Breast epithelium (tissue), 4 donors: ENCODE results near the gene FUT7. TPM values are rescaled to one million over a fixed set of nuclear protein-coding genes. Genes with fewer than 3 reads are reported as not detected.
A peak's percentile ranks its signal among the peaks of the same experiment; 100 is the strongest.

Experiments
- DNase-seq, 2 donors: peaks; one replicate each; pipeline ENCODE4 v3.0.0-alpha.2; 2019; ENCODE audit warnings: low spot score in 2 of 2
- H3K27ac ChIP-seq, 2 donors: fragments of 200-600 bp; sonication (generic) in 1 of 2; one replicate each; pipeline ENCODE4 v1.5.1; 2016 to 2019; ENCODE audit warnings: mild to moderate bottlenecking in 1 of 2
- H3K27me3 ChIP-seq, 2 donors: fragments of 200-600 bp; sonication (generic) in 1 of 2; one replicate each; pipeline versions ENCODE4 v1.5.1 to v1.6.0; 2017 to 2019; ENCODE audit warnings: control low read depth in 1 of 2, mild to moderate bottlenecking in 1 of 2
- H3K36me3 ChIP-seq: fragments of 200-600 bp; one replicate; pipeline ENCODE4 v1.5.1; 2019
- H3K4me1 ChIP-seq, 2 donors: fragments of 200-600 bp; sonication (generic); one replicate each; pipeline ENCODE4 v1.5.1; 2016 to 2019; ENCODE audit warnings: control low read depth in 1 of 2
- H3K4me3 ChIP-seq, 3 donors: fragments of 200-600 bp; sonication (generic); 1 replicate in 2 of 3; 2 replicates in 1 of 3; pipeline ENCODE4 v1.5.1; 2016 to 2019; ENCODE audit warnings: mild to moderate bottlenecking in 3 of 3, moderate library complexity in 2 of 3
- H3K9me3 ChIP-seq, 2 donors: fragments of 200-600 bp; sonication (generic) in 1 of 2; one replicate each; pipeline ENCODE4 v1.5.1; 2016 to 2019; ENCODE audit warnings: control low read depth in 1 of 2
- POLR2A ChIP-seq: fragments of 450-650 bp; IDR thresholded peaks from one replicate; pipeline ENCODE4 v1.6.1; 2016; ENCODE audit warnings: antibody characterized with exemption, mild to moderate bottlenecking, moderate library complexity
- POLR2AphosphoS5 ChIP-seq, 3 donors: sonication (generic); formaldehyde crosslinking; IDR thresholded peaks; one replicate each; pipeline ENCODE4 v1.6.1; 2017; ENCODE audit warnings: antibody characterized with exemption in 3 of 3
- intact Hi-C: fragments of 100-400 bp; cut with DNase I; formaldehyde crosslinking; loops from one replicate; pipeline ENCODE4 v1.15.1; 2023; ENCODE audit warnings: low total_unique reads
- total RNA-seq, 3 donors: library from RNA; depleted of rRNA; stranded (reverse); fragments of >200 nt; gene quantifications; one replicate each; pipeline ENCODE4 v1.1.0, GENCODE V29; 2016
- TF ChIP-seq, protein P1 (sequence below), 3 donors: fragments of 450-650 bp; IDR thresholded peaks; one replicate each; pipeline ENCODE4 v1.5.1; 2016 to 2017; ENCODE audit warnings: antibody characterized with exemption in 3 of 3, mild to moderate bottlenecking in 3 of 3, moderate library complexity in 3 of 3

The FUT7 gene
- total RNA-seq, 3 donors from 2014 or later: not detected

DNA sequence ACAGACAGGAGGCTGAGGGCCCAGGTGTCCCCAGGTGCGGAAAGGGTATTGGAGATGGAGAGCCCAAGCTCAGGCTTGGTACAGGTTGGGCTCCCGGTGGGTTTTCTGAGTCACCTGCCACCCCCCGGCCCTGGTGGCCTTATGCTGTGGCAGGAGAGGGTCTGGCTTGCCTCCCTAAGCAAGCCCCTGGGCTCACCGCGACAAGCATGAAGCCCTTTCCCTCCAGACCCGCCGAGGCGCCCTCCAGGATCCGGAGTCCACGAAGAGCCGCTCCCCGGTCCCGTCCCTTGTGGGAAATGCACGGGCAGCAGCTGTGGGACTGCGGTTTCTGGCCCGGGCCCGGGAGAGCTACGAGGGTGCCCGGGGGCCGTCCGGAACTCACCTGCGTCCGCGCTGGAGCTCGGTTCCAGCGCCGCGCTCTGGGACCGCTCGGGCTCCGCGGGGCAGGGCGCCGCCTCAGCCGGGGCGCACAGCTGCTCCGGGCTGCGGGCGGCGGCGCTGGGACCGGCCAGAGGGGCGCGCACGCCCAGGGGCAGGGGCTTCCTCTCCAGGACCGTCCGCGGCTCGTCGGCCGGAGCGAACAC, 37.7 kb upstream of the FUT7 start:
- TF ChIP-seq POLR2AphosphoS5 (IDR thresholded peaks at IDR 0.05) (no peak), POLR2A (no peak)
- TF ChIP-seq, protein P1, sequence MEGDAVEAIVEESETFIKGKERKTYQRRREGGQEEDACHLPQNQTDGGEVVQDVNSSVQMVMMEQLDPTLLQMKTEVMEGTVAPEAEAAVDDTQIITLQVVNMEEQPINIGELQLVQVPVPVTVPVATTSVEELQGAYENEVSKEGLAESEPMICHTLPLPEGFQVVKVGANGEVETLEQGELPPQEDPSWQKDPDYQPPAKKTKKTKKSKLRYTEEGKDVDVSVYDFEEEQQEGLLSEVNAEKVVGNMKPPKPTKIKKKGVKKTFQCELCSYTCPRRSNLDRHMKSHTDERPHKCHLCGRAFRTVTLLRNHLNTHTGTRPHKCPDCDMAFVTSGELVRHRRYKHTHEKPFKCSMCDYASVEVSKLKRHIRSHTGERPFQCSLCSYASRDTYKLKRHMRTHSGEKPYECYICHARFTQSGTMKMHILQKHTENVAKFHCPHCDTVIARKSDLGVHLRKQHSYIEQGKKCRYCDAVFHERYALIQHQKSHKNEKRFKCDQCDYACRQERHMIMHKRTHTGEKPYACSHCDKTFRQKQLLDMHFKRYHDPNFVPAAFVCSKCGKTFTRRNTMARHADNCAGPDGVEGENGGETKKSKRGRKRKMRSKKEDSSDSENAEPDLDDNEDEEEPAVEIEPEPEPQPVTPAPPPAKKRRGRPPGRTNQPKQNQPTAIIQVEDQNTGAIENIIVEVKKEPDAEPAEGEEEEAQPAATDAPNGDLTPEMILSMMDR (IDR thresholded peaks at IDR 0.05): no peak
- no peaks in the 10 kb centered on the region for H3K9me3 ChIP-seq
- DNase-seq: no peak
- no peak overlapping the region for H3K27ac ChIP-seq
- H3K4me1 ChIP-seq: peaks cover 6 to 7% of the 10 kb centered on the region in 2 donors
- H3K27me3 ChIP-seq: peaks cover 0 to 4% of the 10 kb centered on the region in 2 donors
- intact Hi-C loops: no loop called here
- H3K4me3 ChIP-seq: peak overlapping the region in 2 of 3 donors; percentile 55 to 74
- H3K36me3 ChIP-seq: no peaks in the 10 kb centered on the region

DNA sequence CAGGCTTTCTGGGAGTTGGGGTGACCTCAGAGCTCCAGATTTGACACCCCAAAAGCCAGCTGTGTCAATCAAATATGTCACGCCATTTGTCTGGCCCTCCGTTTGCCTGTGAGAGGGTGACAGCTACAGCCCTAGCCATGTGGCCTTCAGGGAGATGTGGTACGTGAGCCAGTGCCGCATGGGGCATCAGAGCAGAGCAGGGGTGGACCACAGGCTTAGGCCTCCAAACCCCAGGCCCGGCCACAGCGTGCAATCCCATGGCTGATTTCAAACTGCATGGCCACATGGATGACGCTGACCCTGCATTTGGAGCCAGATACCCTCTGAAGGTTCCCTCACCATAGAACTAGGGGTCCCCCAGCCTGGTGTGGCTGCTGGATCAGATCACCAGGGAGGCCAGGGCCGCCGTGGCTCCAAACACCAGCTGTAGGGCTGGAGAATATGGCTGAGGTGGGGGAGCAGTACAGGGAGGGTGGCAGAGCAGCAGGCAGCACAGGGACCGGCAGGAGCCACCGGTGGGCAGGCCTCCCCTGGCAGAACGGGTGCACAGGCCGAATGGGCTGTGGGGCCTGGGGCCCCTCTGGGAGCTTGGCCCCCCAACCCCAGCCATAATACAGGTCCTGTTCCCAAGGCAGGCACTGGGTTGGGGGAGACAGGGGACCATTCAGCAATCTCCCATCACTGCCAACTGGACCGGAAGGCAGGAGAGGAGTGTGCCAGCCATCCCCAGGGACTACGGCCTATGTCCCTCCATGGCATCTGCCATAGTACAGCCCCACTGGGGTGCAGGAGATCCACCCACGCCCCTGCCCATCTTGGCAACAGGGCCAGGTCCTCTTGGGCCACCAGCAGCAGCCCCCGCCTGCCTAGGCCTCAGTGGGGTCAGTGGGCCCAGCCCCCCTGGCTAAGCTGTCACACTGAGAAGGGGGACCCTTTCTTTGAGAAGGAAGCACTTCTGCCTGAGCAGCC, 36.9 kb upstream of the FUT7 start:
- DNase-seq: no peak
- Histone ChIP-seq H3K36me3 (no peaks in the 10 kb centered on the region), H3K27ac (no peak overlapping the region), H3K9me3 (no peaks in the 10 kb centered on the region), H3K4me3 (peak overlapping the region in 1 of 3 donors; percentile 74), H3K4me1 (peaks cover 6 to 7% of the 10 kb centered on the region in 2 donors), H3K27me3 (peaks cover 0 to 4% of the 10 kb centered on the region in 2 donors)
- TF ChIP-seq, protein P1 (IDR thresholded peaks at IDR 0.05): no peak
- TF ChIP-seq POLR2A: no peak
- TF ChIP-seq POLR2AphosphoS5 (IDR thresholded peaks at IDR 0.05): no peak
- intact Hi-C loops: no loop called here

DNA sequence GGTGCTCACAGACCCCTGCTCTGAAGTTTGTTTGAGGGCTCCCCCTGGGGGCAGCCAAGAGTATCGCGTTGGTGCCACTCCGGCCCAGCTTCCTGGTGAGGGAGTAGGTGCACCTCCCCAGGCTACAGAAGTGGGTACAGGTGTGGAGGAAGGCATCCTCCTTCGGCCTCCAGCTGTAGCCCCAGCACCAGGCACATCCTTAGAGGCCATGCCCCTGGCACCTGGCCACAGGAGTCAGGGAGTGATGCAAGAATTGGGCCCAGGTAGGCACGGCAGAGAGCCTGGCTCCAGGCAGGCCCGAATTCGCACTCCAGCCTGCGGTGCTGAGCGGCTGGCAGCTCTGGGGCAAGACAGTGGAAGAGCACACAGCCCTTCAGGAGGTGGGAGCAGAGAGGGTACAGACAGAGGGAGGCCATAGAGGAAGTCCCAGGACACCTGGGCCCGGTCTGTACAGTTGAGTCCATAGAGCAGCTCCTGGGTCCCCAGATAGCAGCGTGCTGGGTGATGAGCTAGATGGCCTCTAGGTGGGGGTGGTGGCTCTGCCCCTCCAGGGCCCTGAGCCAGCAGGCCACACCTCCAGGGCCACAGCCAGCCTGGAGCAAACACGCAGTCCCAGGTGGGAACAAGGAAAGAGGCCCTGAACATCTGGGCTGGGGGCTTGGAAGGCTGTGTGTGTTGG, 36.1 kb upstream of the FUT7 start:
- Histone ChIP-seq H3K27ac (no peak overlapping the region), H3K27me3 (peaks cover 0 to 4% of the 10 kb centered on the region in 2 donors), H3K9me3 (no peaks in the 10 kb centered on the region), H3K36me3 (no peaks in the 10 kb centered on the region), H3K4me1 (peaks cover 7% of the 10 kb centered on the region in 2 donors), H3K4me3 (no peak overlapping the region)
- TF ChIP-seq POLR2A (no peak), POLR2AphosphoS5 (IDR thresholded peaks at IDR 0.05) (peak in 1 of 3 donors; percentile 15)
- TF ChIP-seq, protein P1 (IDR thresholded peaks at IDR 0.05): peak; percentile 68 to 87 (median 79)
- DNase-seq: peak; percentile 82 to 87
- intact Hi-C loops: no loop called here

DNA sequence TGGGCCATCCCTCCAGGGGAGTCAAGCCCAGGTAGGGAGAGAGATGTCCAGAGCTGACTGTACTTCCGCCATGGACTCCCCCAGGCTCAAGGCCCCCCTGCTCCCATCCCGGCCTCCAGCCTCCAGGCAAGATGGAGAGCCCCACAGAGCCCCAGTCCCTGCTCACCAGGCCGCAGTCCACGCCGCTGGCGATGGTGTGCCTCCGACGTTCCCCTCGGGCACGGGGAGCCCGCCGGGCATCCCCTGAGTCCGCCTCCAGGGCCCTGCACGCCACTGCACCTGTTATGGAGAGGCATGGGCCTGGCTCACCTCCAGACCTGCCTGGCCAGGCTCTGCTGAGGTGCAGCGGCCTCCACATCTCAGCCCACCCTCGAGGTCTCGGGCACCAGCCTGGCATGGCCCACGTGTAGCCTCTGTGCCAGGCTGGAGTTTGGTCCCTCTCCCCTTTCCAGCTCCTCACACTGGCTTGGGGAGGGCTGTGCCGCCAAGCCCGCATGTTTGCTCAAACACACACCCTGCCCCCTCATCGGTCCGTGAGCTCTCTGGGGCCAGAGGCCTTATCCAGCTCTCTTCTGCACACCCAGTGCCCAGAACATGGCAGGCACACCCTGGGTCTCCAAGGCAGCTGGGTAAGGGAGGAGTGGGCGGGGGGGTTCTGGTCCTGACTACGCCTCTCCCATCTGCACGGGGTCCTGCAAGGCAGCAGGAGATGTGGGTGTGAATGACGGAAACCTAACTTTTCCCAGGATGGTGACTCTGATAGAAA, 34.4 kb upstream of the FUT7 start:
- TF ChIP-seq POLR2A (no peak), POLR2AphosphoS5 (IDR thresholded peaks at IDR 0.05) (no peak)
- TF ChIP-seq, protein P1 (IDR thresholded peaks at IDR 0.05): no peak
- intact Hi-C loops: no loop called here

More for the DNA sequence above, 34.4 kb upstream of the FUT7 start:
- DNase-seq: no peak
- Histone ChIP-seq H3K9me3 (no peaks in the 10 kb centered on the region), H3K27ac (no peak overlapping the region), H3K36me3 (no peaks in the 10 kb centered on the region), H3K27me3 (peaks cover 0 to 4% of the 10 kb centered on the region in 2 donors), H3K4me1 (peaks cover 6 to 8% of the 10 kb centered on the region in 2 donors), H3K4me3 (no peak overlapping the region)
